GM18499 (cell line): ENCODE measurements around the gene USP19.
A peak's percentile ranks its signal among the peaks of the same experiment; 100 is the strongest.

ENCODE experiments used
- ATAC-seq: cut with Tn5 transposase; IDR thresholded peaks from one replicate; pipeline ENCODE4 v1.9.1; 2021; ENCODE audit warnings: moderate number of reproducible peaks; ENCODE audit not compliant: insufficient read depth, unreplicated experiment

The USP19 gene

GRCh38 chr3:49120438-49121131 is at the start of gene USP19:
Gene USP19 (minus strand): TSS chr3:49120823. CDS start chr3:49119145, 1,678 bp downstream.
- ATAC-seq, result peak; percentile 61

GRCh38 chr3:49166752-49167556 is 46.3 kb upstream of the USP19 start:
- ATAC-seq, result no peak

- no peak for ATAC-seq
Measured at GRCh38 chr3:49165771-49166751, 45.4 kb upstream of the USP19 start, which contains the start of gene CCDC71. Gene CCDC71 (minus strand): TSS chr3:49166331. CDS start chr3:49164208, 2,123 bp downstream.

GRCh38 chr3:49164983-49165720 is 44.5 kb upstream of the USP19 start:
- ATAC-seq, result no peak

GRCh38 chr3:49163609-49164008 is 43.0 kb upstream of the USP19 start:
- ATAC-seq, result no peak

GRCh38 chr3:49162751-49163419 is 42.3 kb upstream of the USP19 start:
- ATAC-seq, result no peak

GRCh38 chr3:49161808-49162530 is 41.3 kb upstream of the USP19 start:
- ATAC-seq, result no peak

GRCh38 chr3:49161197-49161596 is 40.6 kb upstream of the USP19 start:
- ATAC-seq, result no peak

GRCh38 chr3:49158792-49159191 is 38.2 kb upstream of the USP19 start:
- no peak for ATAC-seq

- ATAC-seq, result no peak
Measured at GRCh38 chr3:49158103-49158709, 37.6 kb upstream of the USP19 start.

- no peak for ATAC-seq
Measured at GRCh38 chr3:49157289-49157688, 36.7 kb upstream of the USP19 start.

- no peak for ATAC-seq
Measured at GRCh38 chr3:49153349-49153912, 32.8 kb upstream of the USP19 start.

- no peak for ATAC-seq
Measured at GRCh38 chr3:49151610-49152009, 31.0 kb upstream of the USP19 start.

- ATAC-seq, result no peak
Measured at GRCh38 chr3:49148159-49148558, 27.5 kb upstream of the USP19 start.

GRCh38 chr3:49140080-49140479 is 19.5 kb upstream of the USP19 start:
- no peak for ATAC-seq

- ATAC-seq, result no peak
Measured at GRCh38 chr3:49135499-49135898, 14.9 kb upstream of the USP19 start.

GRCh38 chr3:49134471-49135265 is 14.0 kb upstream of the USP19 start:
- no peak for ATAC-seq
